Measurements from ENCODE around the gene BDNF. TPM values are rescaled to one million over a fixed set of nuclear protein-coding genes. Genes with fewer than 3 reads are reported as not detected.

BDNF gene
- total and polyA plus RNA-seq, 4 donors: 0.38 to 1.6 (median 1.4) TPM

DNA sequence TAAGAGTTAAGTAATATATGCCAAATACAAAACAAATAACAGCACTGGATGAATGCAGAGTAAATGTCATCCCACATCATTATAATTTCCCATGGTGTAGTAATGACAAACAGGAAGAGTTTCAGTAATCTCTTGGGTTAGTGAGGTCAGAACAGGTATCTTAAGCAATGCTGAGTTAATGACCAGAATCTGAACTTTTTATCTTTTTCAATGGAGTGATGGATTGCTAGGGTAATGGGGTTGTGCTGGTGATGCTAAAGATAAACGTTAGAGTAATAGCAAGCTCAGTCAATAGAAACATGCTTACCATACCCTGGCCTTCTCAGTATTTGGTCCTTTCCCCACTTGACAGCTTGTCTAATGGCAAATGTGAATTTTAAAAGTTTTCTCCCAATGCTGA is 11.5 kb upstream of the BDNF start:
- no peak overlapping the region for H3K4me3 ChIP-seq
- DNase-seq (no peak), ATAC-seq (ENCODE audit: insufficient read depth, low FRiP score) (no peak)
- TF ChIP-seq, protein P1, sequence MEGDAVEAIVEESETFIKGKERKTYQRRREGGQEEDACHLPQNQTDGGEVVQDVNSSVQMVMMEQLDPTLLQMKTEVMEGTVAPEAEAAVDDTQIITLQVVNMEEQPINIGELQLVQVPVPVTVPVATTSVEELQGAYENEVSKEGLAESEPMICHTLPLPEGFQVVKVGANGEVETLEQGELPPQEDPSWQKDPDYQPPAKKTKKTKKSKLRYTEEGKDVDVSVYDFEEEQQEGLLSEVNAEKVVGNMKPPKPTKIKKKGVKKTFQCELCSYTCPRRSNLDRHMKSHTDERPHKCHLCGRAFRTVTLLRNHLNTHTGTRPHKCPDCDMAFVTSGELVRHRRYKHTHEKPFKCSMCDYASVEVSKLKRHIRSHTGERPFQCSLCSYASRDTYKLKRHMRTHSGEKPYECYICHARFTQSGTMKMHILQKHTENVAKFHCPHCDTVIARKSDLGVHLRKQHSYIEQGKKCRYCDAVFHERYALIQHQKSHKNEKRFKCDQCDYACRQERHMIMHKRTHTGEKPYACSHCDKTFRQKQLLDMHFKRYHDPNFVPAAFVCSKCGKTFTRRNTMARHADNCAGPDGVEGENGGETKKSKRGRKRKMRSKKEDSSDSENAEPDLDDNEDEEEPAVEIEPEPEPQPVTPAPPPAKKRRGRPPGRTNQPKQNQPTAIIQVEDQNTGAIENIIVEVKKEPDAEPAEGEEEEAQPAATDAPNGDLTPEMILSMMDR (IDR thresholded peaks at IDR 0.05; ENCODE audit: control extremely low read depth, extremely low read depth): no peak
- H3K27me3 ChIP-seq (ENCODE audit: control insufficient read depth in 3 of 3, insufficient read depth in 3 of 3, low read length in 2 of 3): peaks cover 0 to 49% (median 6%) of the 10 kb centered on the region in 3 donors
- no peak overlapping the region for H3K9ac ChIP-seq (ENCODE audit: insufficient read depth in 1 of 2, low read length in 2 of 2)
- no peaks in the 10 kb centered on the region for H3K9me3 ChIP-seq (ENCODE audit: control insufficient read depth in 4 of 4, insufficient read depth in 3 of 4, low read length in 3 of 4)
- no peaks in the 10 kb centered on the region for H3K4me1 ChIP-seq (ENCODE audit: control insufficient read depth in 5 of 5, insufficient read depth in 5 of 5, low read length in 5 of 5)
- H3K27ac ChIP-seq (ENCODE audit: low read depth in 1 of 2, low read length in 1 of 2): no peak overlapping the region
- 24% methylated on average over 1 of the region's 1 CpG for WGBS, 2 donors
- H3K36me3 ChIP-seq (ENCODE audit: control insufficient read depth in 4 of 4, insufficient read depth in 4 of 4, low read length in 4 of 4): no peaks in the 10 kb centered on the region

DNA sequence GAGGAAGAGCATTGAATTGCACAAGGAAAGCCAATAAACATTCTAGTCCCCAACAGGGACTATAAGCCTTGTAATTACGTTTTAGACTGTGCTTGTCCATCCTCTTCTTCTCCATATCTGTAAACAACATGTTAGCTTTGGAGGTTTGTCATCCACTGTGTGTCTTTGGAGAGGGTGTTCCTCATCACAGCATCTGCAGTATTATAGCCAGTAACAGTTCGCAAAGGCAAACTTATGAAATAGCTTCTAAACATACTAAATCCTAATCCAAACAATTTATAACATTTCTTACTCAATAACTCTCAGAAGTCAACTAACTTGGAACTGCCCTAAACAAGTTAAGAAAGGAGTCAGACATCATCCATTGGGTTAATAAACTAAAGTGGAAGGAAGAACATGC is 10.3 kb upstream of the BDNF start:
- no peaks in the 10 kb centered on the region for H3K36me3 ChIP-seq (ENCODE audit: control insufficient read depth in 4 of 4, insufficient read depth in 4 of 4, low read length in 4 of 4)
- H3K27me3 ChIP-seq (ENCODE audit: control insufficient read depth in 3 of 3, insufficient read depth in 3 of 3, low read length in 2 of 3): peaks cover 0 to 43% (median 11%) of the 10 kb centered on the region in 3 donors
- H3K9ac ChIP-seq (ENCODE audit: insufficient read depth in 1 of 2, low read length in 2 of 2): no peak overlapping the region
- no peaks in the 10 kb centered on the region for H3K9me3 ChIP-seq (ENCODE audit: control insufficient read depth in 4 of 4, insufficient read depth in 3 of 4, low read length in 3 of 4)
- whole genome bisulfite sequencing, 2 donors: 53 to 62% methylated on average over 2 of the region's 2 CpGs
- no peak for DNase-seq
- no peak overlapping the region for H3K27ac ChIP-seq (ENCODE audit: low read depth in 1 of 2, low read length in 1 of 2)
- TF ChIP-seq, protein P1 (IDR thresholded peaks at IDR 0.05; ENCODE audit: control extremely low read depth, extremely low read depth): no peak
- H3K4me1 ChIP-seq (ENCODE audit: control insufficient read depth in 5 of 5, insufficient read depth in 5 of 5, low read length in 5 of 5): no peaks in the 10 kb centered on the region
- no peak for ATAC-seq (ENCODE audit: insufficient read depth, low FRiP score)
- no peak overlapping the region for H3K4me3 ChIP-seq

DNA sequence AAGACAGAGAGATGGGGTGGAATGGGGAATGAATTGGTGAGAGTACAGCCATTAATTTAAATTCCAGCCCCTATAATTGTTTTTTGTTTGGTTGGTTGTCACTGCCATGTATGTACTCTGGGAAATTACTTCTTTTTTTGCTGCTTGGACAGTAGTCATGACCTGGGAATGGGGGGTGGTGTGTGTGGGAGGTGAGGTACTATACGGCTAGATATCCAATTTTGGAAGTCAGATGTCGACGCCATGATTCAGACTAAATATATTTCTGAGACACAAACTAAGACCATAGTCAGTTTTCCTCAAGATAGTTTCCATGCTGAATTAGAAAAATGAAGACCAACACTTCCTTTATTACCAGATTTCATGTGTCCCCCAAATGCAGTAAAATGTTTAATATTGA is 7.4 kb upstream of the BDNF start:
- TF ChIP-seq, protein P1 (IDR thresholded peaks at IDR 0.05; ENCODE audit: control extremely low read depth, extremely low read depth): no peak
- Histone ChIP-seq H3K9ac (ENCODE audit: insufficient read depth in 1 of 2, low read length in 2 of 2) (no peak overlapping the region), H3K9me3 (ENCODE audit: control insufficient read depth in 4 of 4, insufficient read depth in 3 of 4, low read length in 3 of 4) (no peaks in the 10 kb centered on the region), H3K27me3 (ENCODE audit: control insufficient read depth in 3 of 3, insufficient read depth in 3 of 3, low read length in 2 of 3) (peaks cover 0 to 47% (median 29%) of the 10 kb centered on the region in 3 donors), H3K27ac (ENCODE audit: low read depth in 1 of 2, low read length in 1 of 2) (no peak overlapping the region), H3K4me1 (ENCODE audit: control insufficient read depth in 5 of 5, insufficient read depth in 5 of 5, low read length in 5 of 5) (no peaks in the 10 kb centered on the region), H3K36me3 (ENCODE audit: control insufficient read depth in 4 of 4, insufficient read depth in 4 of 4, low read length in 4 of 4) (no peaks in the 10 kb centered on the region), H3K4me3 (no peak overlapping the region)
- ATAC-seq (ENCODE audit: insufficient read depth, low FRiP score) (no peak), DNase-seq (no peak)
- 88 to 93% methylated on average over 3 of the region's 3 CpGs for WGBS, 2 donors
